A204.1 (cell line): ENCODE data around the gene ATP6V1A.

Source experiments
- FAIRE-seq: peaks from 2 replicates; lab custom pipeline; 2012; peaks lifted over from hg19 to GRCh38; lab: Jason Lieb, UNC

Gene ATP6V1A

DNA sequence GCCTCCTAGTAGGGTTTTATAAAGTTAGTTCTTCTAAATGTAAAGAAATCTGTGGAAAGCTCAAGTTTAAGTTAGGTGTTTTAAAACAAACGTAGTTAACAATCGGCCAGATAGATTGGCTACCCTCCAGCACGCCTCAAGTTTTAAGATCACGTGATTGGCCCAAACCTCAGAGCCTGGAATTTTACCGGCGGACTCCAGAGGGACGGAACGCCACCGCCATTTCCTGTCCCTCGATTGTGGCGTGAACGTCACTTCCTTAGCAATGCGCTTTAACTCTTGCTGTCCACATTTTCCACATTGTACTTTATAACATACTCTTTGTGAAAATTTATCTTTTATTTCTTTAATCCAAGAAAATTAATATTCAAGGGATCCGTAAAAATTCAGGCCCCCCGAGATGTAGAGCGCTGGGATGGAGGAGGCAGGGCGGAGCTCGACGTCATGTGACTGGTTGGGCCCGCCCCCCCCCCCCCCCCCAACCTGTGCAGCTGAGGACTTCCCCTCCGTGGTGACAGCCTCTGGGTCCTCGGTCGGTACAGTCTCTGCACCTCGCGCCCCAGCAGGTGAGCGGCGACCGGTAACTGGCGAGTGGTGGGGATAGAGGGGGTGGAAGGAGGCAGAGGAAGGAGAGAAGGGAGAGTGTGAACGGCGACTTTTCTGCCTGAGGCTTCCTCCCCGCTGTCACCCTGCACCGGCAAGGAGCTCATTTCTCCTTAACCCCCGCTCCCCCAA, at the start of gene ATP6V1A:
TSS of gene ATP6V1A (plus strand) at position 488 of the 735 bp plus-strand sequence. CDS start 31,719 bp downstream, outside the sequence.
- FAIRE-seq: peak; percentile 95

DNA sequence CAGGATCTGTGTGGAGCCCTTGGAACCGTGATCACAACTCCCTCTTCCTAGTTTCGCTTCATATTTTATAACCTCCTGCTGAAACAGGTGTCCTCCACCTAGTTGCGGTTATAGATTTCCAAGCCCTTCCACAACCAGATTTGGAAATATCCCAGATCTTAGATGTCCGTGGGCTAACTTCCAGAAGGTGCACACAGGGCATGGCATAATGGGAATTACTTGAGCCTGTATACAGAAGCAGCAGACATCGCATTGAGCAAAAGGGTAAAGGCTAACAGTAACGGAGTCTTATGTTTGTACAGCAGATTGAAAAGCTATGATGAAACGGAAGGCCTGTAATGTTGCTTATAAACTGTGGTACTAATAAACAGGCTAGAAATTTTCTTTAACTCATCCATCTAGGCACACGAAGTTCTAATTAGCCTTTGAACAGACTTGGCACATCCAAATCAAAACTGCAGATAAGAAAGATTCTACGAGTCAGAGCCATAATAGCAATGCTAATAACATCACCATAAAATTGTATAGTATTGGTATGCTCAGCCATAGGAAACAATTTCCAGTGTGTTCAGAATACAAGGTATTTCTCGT, 49.2 kb upstream of the ATP6V1A start:
- FAIRE-seq: no peak

DNA sequence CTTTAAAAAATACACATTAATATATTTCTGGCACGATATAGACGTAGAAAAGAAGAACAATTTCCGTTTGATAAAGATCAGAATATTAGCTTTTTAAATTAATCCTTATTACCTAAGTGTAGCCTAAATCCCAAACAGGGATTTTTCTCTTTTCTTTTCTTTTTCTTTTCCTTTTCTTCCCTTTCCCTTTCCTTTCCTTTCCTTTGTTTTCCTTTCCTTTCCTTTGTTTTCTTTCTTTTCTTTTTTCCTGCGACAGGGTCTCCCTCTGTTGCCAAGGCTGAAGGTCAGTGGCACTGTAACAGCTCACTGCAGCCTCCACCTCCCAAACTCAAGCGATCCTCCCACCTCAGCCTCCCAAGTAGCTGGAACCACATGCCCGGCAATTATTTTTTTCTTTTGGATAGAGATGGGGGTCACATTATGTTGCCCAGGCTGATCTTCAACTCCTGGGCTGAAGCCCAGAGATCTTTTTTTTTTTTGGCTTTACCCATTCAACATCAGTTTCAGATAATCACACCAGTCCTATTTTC, 48.6 kb upstream of the ATP6V1A start:
- no peak for FAIRE-seq

DNA sequence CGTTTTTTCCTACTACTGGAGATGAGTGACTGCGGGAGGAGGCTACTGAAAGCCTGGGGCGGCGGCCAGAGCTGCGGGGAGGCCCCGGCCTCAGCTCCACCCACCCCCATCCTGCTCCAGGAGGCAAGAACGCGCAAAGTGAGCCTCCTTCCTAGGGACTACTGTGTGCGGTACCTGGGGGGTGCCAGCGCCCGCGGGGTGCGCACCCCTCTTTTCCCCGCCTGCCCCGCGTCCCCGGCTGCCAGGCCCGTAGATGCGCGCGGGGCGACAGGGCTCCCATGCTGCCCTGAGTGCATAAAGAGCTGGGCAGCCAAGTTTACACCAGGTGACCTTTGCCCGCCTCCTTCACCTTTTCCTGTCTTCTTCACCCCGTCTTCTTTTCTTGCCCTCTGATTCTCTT, 47.9 kb upstream of the ATP6V1A start:
- FAIRE-seq: no peak

DNA sequence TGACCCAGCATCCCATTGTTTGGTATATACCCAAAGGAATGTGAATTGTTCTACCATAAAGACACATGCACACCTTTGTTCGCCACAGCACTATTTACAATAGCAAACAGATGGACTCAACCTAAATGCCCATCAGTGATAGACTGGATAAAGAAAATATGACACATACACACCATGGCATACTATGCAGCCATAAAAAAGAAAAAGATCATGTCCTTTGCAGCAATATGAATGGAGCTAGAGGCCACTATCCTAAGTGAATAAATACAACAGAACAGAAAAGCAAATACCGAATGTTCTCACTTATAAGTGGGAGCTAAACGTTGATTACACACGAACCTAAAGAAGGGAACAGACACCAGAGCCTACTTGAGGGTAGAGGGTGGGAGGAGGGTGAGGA, 39.0 kb upstream of the ATP6V1A start:
- FAIRE-seq: no peak

DNA sequence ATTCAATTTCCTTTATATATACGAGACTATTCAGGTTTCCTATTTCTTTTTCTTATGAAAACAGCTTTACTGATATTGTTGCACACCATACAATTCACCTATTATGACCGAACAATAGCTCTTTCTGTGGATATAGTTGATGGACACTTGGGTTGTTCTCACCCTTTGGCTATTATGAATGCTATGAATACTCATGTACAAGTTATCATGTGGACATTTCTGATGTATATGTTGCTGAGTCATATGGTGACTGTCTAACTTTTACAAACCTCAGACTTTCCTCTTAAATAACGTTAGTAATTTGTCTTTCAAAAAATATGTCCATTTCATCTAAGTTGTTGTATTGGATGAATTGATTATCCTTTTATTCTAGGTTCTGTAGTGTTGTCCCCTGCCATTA, 34.7 kb upstream of the ATP6V1A start:
- FAIRE-seq: no peak

DNA sequence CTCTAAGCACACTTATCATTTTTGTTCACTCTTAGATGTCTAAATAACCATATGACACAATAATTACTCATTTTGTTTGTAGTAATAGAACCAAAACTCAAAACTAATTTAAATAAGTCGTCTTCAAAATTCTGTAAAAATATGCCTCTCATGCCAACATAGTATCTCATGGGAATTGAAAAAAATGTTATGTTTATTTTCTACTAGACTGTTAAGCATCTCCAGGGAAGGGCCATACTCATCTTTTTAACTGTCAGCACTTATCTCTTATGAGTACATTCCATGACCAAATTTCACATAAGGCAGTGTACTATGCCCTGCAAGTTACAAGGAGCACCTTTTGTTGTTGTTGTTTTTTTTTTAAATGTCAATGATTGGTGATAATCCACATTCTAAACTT, 32.1 kb upstream of the ATP6V1A start:
- FAIRE-seq: no peak

DNA sequence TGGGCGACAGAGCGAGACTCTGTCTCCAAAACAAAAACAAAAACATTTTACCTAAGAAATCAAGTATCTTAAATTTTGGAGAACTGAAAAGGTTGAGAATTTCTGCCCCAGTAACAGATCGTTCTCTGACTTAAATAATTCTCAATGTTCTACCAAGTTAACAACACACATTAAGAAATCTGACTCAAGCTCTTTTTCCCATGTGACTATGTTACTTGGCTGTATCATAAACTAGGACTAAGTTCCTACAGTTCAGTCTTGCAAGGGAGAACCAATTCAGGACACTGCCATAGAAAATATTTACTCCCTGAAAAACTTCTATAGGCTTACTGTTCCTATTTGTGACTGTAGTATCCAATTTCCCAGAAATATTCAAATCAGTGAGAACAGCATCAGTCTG, 29.5 kb upstream of the ATP6V1A start:
- FAIRE-seq: no peak

DNA sequence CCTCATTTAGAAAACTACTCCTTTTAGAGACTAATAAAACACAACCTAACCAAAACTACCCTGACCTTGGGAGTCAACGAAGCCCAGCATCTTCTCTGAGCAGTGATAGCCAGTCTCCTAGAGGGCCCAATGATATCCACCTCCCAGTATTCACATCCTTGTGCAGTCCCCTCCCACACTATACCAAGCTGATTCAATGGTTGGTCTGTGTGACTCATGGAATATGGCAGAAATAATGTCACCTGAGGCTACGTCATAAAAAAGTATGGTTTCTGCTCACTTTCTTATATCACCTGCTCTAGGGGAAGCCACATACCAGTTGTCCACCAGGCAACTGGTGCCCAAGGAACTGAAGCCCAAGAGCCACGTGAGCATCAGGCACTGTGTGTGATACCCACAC, 29.0 kb upstream of the ATP6V1A start:
- FAIRE-seq: no peak

DNA sequence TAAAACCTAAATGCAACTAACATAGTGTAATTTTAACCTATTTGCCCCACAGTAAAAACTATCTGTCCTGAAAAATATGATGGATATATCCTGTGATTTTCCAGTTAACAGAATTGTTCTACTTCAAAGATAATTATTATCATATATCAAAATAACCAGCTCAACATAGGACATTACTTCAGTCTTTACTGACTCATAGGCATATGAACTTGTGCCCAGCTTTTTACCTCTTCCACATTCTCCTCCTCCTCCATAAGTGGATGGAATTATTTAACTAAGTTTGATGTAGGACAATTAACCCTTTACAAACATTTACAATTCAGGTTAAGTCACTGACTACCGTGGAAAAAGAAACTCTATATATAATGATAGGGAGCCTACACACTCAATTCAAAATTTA, 27.5 kb upstream of the ATP6V1A start:
- no peak for FAIRE-seq

DNA sequence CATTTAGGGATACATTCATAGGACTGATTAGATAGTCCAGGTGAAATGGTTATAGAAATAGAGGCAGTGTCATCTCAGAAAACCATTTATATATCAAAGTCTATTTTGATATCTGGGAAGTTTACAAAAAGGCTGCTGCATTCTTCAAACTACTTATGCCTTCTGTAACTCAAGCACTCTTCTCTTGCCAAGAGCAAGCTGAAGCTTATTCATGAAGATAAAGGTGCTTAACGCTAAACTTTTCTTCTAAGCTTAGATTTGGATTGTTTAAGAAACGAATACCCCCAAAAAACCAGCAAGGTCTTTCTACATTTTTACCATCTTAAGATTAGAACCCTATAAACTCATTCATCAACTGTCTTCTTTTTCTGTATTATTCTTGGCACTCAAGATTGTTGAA, 27.1 kb upstream of the ATP6V1A start:
- no peak for FAIRE-seq

DNA sequence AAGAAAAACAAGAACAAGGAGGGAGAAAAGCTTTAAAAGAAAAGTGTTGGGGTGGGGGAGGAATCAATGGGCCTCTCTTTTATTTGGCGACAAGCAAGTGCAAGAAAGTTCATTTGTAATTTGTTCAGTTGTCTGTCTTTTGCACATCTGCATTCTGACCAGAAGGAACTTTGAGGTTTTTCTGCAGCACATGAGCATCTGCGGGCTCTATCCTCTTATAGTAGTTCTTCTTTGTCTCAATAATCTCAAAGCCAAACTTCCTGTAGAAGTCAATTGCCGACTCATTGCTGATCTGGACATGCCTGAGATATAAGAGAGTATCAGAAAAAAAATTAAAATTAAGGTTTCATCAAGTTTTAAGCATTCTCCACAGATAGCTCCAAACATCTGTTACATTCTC, 25.2 kb upstream of the ATP6V1A start:
- FAIRE-seq: no peak

DNA sequence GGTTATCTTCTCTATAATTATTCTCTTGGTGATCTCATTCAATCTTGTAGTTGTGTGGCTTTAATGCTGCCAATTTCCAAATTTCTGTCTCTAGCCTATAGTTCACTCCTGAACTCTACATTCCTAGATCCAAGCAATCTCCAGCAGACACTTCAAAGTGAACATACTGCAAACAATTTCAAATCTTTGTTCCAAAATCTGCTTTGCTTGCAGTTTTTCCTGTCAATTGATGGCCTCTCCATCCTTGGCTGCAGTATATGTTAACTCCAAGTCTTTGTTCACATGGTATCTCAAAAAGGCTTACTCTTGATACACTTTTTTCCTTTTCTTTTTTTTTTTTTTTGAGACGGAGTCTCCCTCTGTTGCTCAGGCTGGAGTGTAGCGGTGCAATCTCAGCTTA, 18.2 kb upstream of the ATP6V1A start:
- no peak for FAIRE-seq

DNA sequence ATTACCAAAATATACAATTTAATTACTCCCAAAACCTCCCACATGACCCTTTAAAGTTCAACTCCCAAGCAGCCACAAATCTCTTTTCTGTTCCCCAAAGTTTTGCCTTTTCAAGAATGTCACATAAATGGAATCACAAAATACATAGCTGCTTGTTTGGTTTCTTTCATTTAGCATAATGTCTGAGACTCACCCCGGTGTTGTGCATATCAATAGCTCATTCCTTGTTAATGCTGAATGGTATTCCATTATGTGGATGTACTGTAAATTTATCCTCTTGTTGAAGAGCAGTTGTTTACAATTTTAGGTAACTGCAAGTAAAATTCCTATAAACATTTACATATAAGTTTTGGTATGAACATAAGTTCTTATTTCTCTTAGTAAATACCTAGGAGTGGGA, 16.3 kb upstream of the ATP6V1A start:
- FAIRE-seq: no peak

DNA sequence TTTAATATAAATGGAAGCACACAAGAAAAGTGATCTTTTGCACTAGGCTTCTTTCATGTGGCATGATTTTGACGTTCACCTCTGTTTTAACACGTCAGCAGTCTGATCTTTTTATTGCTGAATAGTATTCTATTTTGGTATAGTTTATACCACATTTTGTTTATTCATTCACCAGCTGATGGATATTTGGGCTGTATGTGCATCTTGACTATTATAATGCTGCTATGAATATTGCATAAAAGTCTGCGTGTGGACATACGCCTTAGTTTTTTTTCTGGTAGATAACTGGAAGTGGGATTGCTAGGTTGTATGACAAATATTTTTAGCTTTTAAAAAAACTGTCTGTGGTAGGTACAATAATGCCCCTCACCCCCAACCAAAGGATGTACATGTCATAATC, 15.1 kb upstream of the ATP6V1A start:
- no peak for FAIRE-seq

DNA sequence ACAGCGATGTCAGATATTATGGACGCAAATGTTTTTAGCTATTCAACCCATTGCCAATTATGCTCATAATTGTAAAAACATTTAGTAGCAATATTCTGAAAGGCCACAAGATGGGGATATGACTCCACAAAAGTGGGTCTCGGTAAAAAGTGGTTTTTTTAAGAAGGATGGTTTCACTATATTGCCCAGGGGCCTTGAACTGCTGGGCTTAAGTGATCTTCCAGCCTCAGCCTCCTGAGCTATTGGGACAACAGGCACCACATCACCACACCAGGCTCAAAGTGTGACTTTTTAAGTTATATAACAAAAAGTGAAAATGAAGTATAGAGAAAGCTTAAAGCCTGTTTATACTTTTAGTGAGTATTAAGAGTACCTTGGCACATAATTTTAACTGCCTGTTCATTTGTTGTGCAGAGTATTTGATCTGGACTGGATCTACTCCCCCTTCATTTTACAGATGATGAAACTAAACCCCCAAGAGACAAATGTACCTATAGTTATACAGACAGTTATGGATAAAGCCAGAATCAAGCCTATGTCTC, 10.2 kb upstream of the ATP6V1A start:
- FAIRE-seq: peak; percentile 96

DNA sequence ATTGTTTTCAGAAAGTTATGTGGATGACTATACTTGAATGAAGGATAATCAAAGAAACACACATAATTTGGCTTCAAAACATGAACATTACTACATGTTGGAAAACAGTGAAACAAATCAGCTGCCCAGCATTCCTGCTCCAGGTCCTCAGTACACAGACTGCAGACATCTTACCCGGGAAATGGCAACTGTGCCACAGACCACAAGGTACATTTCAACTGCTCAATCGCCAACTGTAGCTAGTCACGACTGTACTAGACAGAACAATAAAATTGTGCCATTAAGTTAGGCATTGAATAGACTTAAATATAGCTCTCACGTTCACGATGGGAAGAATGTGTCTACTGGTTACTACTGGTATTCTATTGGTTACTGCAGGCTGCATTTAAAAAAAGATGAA, 5.7 kb upstream of the ATP6V1A start:
- no peak for FAIRE-seq

DNA sequence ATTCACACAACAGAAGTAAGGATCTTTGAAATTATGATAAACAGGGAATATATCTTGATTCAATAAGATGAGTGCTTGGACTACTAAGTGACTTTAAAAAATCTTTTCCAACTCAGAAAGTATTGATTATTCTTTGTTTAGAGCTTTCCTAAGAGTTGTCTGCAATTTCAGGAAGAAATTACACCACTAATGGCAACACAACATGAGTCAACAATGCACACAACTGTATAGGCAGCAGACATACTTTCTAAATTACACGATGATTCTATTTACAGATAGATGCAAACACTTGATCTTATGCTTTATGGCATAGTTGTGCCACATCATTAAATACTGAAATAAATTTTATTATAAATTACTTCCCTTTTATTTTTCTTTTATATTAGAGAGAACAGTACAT, 5.2 kb upstream of the ATP6V1A start:
- no peak for FAIRE-seq

DNA sequence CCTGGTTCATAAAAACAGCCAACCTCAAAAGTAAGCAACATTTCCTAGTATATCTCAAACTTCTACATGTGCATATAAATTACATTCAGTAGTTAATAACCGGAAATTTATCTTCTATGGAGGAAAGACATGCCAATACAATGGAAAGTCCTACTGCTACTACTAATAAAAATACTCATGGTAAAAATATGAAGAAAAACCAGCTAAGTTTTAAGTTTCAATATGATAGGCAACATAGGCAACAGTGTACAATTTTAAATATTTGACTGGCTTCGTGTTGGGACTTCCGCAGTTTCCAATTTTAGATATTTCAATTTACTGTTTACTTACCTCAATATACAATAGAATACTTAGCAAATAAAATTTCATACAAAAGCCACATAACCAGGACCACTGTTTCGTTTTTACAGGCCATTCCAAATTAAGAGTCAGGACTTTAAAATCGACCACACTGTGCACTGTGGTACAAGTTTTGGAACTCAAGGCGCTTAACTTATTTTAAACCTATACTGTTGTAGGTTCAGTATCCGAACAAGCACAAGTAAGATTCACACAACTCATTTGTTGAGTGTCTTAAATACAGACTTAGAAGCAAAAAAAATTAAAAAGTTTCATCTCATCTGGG, 3.7 kb upstream of the ATP6V1A start:
- no peak for FAIRE-seq

DNA sequence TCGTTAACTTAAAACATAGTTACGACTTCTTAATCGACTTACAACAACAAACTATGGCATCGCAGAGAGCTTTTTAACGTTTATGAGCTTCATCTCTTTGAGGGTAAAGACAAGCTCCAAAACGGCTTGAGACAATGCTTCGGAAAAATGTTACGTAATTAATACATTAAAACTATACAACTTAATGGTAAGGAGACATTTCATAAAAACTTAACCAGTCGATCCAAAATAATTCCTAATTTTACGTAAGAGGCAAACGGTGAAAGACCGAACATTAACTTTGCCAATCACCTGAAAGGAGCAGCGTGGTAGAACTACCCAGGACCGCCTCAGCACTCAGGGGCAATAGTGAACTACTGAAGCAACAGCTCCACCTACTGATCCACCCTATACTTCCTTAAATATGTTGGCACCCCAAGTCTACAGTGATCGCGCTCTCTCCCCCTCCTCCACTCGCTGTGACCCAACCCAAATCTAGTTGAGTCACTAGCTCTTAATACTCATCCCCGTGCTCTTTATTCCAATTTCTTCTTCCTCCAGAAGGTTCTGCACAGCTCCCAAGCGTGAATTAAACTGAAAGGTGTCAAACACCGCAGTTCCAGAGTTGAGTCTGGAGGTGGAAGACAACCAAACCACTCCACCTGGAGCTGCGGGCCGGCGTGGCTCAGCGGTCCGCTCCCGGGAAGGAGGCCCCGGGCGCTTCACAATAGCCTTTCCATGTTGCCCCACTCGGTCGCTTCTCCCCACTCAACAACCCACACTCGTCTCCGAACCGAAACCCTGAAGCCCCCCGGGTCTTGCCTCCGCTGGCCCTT, 1.7 kb upstream of the ATP6V1A start:
- peak; percentile 84 for FAIRE-seq

DNA sequence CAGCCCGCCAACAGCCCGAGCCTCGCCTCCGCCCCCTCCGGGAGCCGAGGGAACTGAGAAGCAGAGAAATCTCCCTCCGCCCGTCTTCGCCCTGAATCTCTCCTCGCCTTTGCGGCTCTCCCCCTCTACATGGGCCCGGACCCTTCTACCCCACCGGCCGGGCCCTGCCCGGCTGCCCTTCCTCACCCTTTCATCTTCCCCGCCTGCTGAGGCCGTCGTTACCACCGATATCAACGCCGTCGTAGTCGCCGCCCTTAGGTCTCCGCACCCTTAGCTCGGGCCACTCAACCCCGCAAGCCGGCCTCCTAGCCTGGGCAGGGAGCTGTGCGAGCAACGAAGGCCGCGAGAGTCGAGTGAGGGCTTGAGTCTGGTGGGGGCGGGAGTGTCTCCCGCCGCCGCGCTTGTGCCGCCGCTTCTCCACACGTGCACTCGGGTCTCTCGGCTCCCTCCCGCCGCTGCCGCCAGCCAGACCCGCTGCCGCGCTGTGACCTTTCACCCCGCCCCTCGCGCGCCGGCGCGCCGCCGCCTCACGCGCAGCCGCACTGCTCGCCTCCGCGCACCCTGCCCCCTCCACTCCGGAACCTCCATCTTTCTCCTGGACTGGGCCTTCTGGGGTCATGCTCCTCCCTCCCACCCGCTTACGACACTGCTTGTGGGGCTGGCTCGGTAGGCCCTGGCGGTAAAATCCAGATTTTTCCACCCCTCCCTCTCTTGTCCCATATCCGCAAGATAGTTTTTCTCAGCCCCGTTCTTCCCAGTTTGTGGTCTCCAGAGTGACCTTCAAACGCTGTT, 883 bp upstream of the ATP6V1A start, which contains the start of gene NAA50:
TSS of gene NAA50 (minus strand) at position 494 of the 792 bp plus-strand sequence. CDS start at position 194, 300 bp downstream.
- FAIRE-seq: no peak
